ENCODE data around the gene RNF112. TPM values are rescaled to one million over a fixed set of nuclear protein-coding genes. Genes with fewer than 3 reads are reported as not detected.
A peak's percentile ranks its signal among the peaks of the same experiment; 100 is the strongest.

The RNF112 gene
- polyA plus RNA-seq, 3 donors: 0.57 TPM; not detected in 2

GRCh38 chr17:19464031-19465026 is 53.3 kb downstream of the RNF112 start:
- H3K4me2 ChIP-seq (replicated peaks; ENCODE audit: extremely low read depth, low read length, poor library complexity, severe bottlenecking): peak overlapping the region; percentile 79
- Mint-ChIP-seq H3K27me3 (ENCODE audit: low read depth in 3 of 3) (peaks cover 0 to 3% (median 0%) of the 10 kb centered on the region in 3 donors), H3K4me3 (peak overlapping the region; percentile 64 to 86), H3K36me3 (no peaks in the 10 kb centered on the region), H3K27ac (peak overlapping the region; percentile 96 to 99 (median 98)), H3K9me3 (no peaks in the 10 kb centered on the region), H3K4me1 (peaks cover 48% of the 10 kb centered on the region)
- H3K9ac ChIP-seq (ENCODE audit: insufficient read depth, low read length, poor library complexity, severe bottlenecking): peak overlapping the region; percentile 12
- H3K4me1 ChIP-seq (ENCODE audit: control insufficient read depth in 1 of 2, insufficient read depth in 2 of 2, low read length in 2 of 2): peaks cover 48 to 57% of the 10 kb centered on the region in 2 donors
- no peaks in the 10 kb centered on the region for H3K9me3 ChIP-seq (replicated peaks in 1 of 2; ENCODE audit: control insufficient read depth in 1 of 2, insufficient read depth in 1 of 2, low read length in 2 of 2)
- H4K20me1 ChIP-seq (ENCODE audit: insufficient read depth, low read length): no peaks in the 10 kb centered on the region
- TF ChIP-seq, protein P1, sequence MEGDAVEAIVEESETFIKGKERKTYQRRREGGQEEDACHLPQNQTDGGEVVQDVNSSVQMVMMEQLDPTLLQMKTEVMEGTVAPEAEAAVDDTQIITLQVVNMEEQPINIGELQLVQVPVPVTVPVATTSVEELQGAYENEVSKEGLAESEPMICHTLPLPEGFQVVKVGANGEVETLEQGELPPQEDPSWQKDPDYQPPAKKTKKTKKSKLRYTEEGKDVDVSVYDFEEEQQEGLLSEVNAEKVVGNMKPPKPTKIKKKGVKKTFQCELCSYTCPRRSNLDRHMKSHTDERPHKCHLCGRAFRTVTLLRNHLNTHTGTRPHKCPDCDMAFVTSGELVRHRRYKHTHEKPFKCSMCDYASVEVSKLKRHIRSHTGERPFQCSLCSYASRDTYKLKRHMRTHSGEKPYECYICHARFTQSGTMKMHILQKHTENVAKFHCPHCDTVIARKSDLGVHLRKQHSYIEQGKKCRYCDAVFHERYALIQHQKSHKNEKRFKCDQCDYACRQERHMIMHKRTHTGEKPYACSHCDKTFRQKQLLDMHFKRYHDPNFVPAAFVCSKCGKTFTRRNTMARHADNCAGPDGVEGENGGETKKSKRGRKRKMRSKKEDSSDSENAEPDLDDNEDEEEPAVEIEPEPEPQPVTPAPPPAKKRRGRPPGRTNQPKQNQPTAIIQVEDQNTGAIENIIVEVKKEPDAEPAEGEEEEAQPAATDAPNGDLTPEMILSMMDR (IDR thresholded peaks at IDR 0.05): no peak
- H3K27me3 ChIP-seq (ENCODE audit: control insufficient read depth in 2 of 2, insufficient read depth in 2 of 2, low read length in 2 of 2): no peaks in the 10 kb centered on the region
- H3K4me3 ChIP-seq (replicated peaks in 1 of 3; ENCODE audit: low read depth in 2 of 3, low read length in 3 of 3): peak overlapping the region in 2 of 3 experiments; percentile 50 to 69
- 95% methylated on average over 8 of the region's 14 CpGs for whole genome bisulfite sequencing (ENCODE audit: insufficient coverage)
- no peak overlapping the region for H2AFZ ChIP-seq (ENCODE audit: insufficient read depth, low read depth, low read length, poor library complexity, severe bottlenecking)
- intact Hi-C loops (cut with micrococcal nuclease): loop anchor here in 1 of 2 donors (5.0 kb wide), 1 partner anchor 43 kb away; no protein-coding TSS in a partner anchor
- H3K79me2 ChIP-seq (ENCODE audit: insufficient read depth, low read length): no peaks in the 10 kb centered on the region
- peak overlapping the region; percentile 90 to 91 for H3K27ac ChIP-seq (ENCODE audit: low read depth in 1 of 2, low read length in 2 of 2)
- no peaks in the 10 kb centered on the region for H3K36me3 ChIP-seq (replicated peaks in 1 of 2; ENCODE audit: control insufficient read depth in 1 of 2, insufficient read depth in 2 of 2, low read length in 2 of 2)
- peak in 1 of 3 donors; percentile 14 for DNase-seq

Small RNA genes within 50 kb of the gene (small RNA-seq; reads per million reads assigned to genes)
- not detected for gene RF00537 (ENCODE audit: insufficient read length, low read depth)

Other genes with a start within 250 kb of the RNF112 start
- gene EPN2, start 173.9 kb upstream of the RNF112 start, polyA plus RNA-seq: under 1 TPM in 1 of 3 donors, not detected in 2; 0.93 TPM
- 1 to 10 TPM in 1 of 3 donors, not detected in 2; 1.0 TPM for gene B9D1, start 48.5 kb upstream of the RNF112 start, polyA plus RNA-seq
- 100 to 1,000 TPM in 1 of 3 donors, 1 to 10 TPM in 2; 9.3 to 130 (median 10.0) TPM for gene MAPK7, start 32.7 kb upstream of the RNF112 start, polyA plus RNA-seq
- under 1 TPM; 0.12 to 0.73 (median 0.12) TPM for gene MFAP4, start 24.0 kb upstream of the RNF112 start, polyA plus RNA-seq
- gene SLC47A1, start 122.6 kb downstream of the RNF112 start, polyA plus RNA-seq: 1 to 10 TPM in 1 of 3 donors, under 1 TPM in 2; 0.44 to 2.0 (median 0.49) TPM
- 10 to 100 TPM; 22.5 to 58.0 (median 50.3) TPM for gene ALDH3A2, start 237.5 kb downstream of the RNF112 start, polyA plus RNA-seq